NCI-H774 (cell line): ENCODE data around the gene EWSR1.
A peak's percentile ranks its signal among the peaks of the same experiment; 100 is the strongest.
"Not testable (repeated sequence)": the region's sequence is repeated elsewhere in the genome, so short reads cannot be mapped to it uniquely, and the experiment has no call there.

Experiments used
- DNase-seq: peaks from one replicate; lab custom pipeline; 2025; lab: John Stamatoyannopoulos, UW

EWSR1 gene

GRCh38 chr22:29337631-29338284 is 69.7 kb downstream of the EWSR1 start:
- DNase-seq, result no peak

- no peak for DNase-seq
Observed at GRCh38 chr22:29338398-29338797, 70.3 kb downstream of the EWSR1 start.

- DNase-seq, result no peak
Observed at GRCh38 chr22:29339381-29340235, 71.5 kb downstream of the EWSR1 start.

GRCh38 chr22:29340566-29340965 is 72.5 kb downstream of the EWSR1 start:
- no peak for DNase-seq

GRCh38 chr22:29341056-29341848 is 73.2 kb downstream of the EWSR1 start:
- DNase-seq, result no peak

- DNase-seq, result no peak
Observed at GRCh38 chr22:29341849-29342127, 73.7 kb downstream of the EWSR1 start.

GRCh38 chr22:29342177-29342576 is 74.1 kb downstream of the EWSR1 start:
- no peak for DNase-seq

GRCh38 chr22:29342577-29343312 is 74.7 kb downstream of the EWSR1 start:
- no peak for DNase-seq

- no peak for DNase-seq
Observed at GRCh38 chr22:29343313-29343805, 75.3 kb downstream of the EWSR1 start.

GRCh38 chr22:29344137-29344536 is 76.1 kb downstream of the EWSR1 start:
- DNase-seq, result peak; percentile 45

- not testable (repeated sequence) for DNase-seq
Observed at GRCh38 chr22:29344889-29345288, 76.8 kb downstream of the EWSR1 start.

- no peak for DNase-seq
Observed at GRCh38 chr22:29345932-29346331, 77.9 kb downstream of the EWSR1 start.

GRCh38 chr22:29346659-29347058 is 78.6 kb downstream of the EWSR1 start:
- no peak for DNase-seq

GRCh38 chr22:29348041-29348440 is 80.0 kb downstream of the EWSR1 start:
- no peak for DNase-seq

- no peak for DNase-seq
Observed at GRCh38 chr22:29348956-29349355, 80.9 kb downstream of the EWSR1 start.
